Pancreas (tissue), 10 donors: ENCODE measurements around the gene CASS4. TPM values are rescaled to one million over a fixed set of nuclear protein-coding genes. Genes with fewer than 3 reads are reported as not detected.

ENCODE experiments used
- ATAC-seq, 4 donors: fragments of 200-7000 bp; cut with Tn5 transposase; one replicate each; pipeline versions ENCODE4 v1.8.0 to v1.9.1; 2020; ENCODE audit warnings: mild to moderate bottlenecking in 4 of 4, moderate library complexity in 4 of 4
- DNase-seq, 6 donors: peaks; one replicate each; pipeline ENCODE4 v3.0.0-alpha.2; 2020
- FAIRE-seq: peaks from 2 replicates; lab custom pipeline; 2012; peaks lifted over from hg19 to GRCh38; lab: Jason Lieb, UNC
- H3K27ac ChIP-seq, 4 donors: fragments of 200-600 bp; sonication (generic); 1 replicate in 3 of 4; 2 replicates in 1 of 4; pipeline versions ENCODE4 v1.5.0 to v1.8.0; 2020
- H3K27me3 ChIP-seq, 4 donors: fragments of 200-600 bp; one replicate each; pipeline ENCODE4 v1.8.0; 2021
- H3K36me3 ChIP-seq, 3 donors: fragments of 200-600 bp; sonication (generic) in 1 of 3; one replicate each; pipeline versions ENCODE4 v1.5.0 to v1.8.0; 2020 to 2021
- H3K4me1 ChIP-seq, 3 donors: fragments of 200-600 bp; one replicate each; pipeline ENCODE4 v1.8.0; 2021
- H3K4me3 ChIP-seq, 4 donors: fragments of 200-600 bp; sonication (generic) in 2 of 4; one replicate each; pipeline versions ENCODE4 v1.5.0 to v1.8.0; 2020 to 2021
- H3K9me3 ChIP-seq, 4 donors: fragments of 200-600 bp; one replicate each; pipeline ENCODE4 v1.8.0; 2021
- WGBS, 2 donors: extraction: QIAGEN DNeasy Blood & Tissue Kit; methylation state at CpG; one replicate each; pipeline ENCODE4 v1.1.7; 2013; 5-methylcytosine and 5-hydroxymethylcytosine counted together
- intact Hi-C, 3 donors: fragments of 100-400 bp; cut with DNase I; formaldehyde crosslinking; loops; one replicate each; pipeline versions ENCODE4 v1.11.1 to v1.14.2; 2022
- polyA plus RNA-seq, 2 donors: library from polyadenylated mRNA; stranded (reverse); fragments of 200-250 nt; gene quantifications; one replicate each; pipeline ENCODE4 v1.2.3, GENCODE V29; 2013
- total RNA-seq, 6 donors: library from RNA; stranded (reverse); fragmentation: NEBNext Ultra II Directional in 4 of 6; extraction: Animal tissue kit (Norgen Biotek cat#: 25700) in 4 of 6; gene quantifications; one replicate each; pipeline versions ENCODE4 v1.2.1 to v1.2.4, GENCODE V29; 2021 to 2023
- TF ChIP-seq, protein P1 (sequence below), 4 donors: fragments of 200-600 bp; sonication (generic) in 3 of 4; IDR thresholded peaks; one replicate each; pipeline versions ENCODE4 v1.5.0 to v1.8.0; 2021; ENCODE audit warnings: antibody characterized with exemption in 4 of 4
- donor health status: healthy with polysubstance abuse.
- donor health status: DM: no; HTN: no; CAD: no; lungs with moderate emphysema.
- donor health status: DM: no; HTN: no; CAD: no.
- donor health status: control.
- donor health status: control.
- donor health status: Bipolar disorder and iron deficiency.
- donor health status: DM: yes; HTN: yes; CAD: no.
- donor health status: DM: no; HTN: no; CAD: no.
- donor health status: DM: no; HTN: no; CAD: no.
- donor health status: DM: yes; HTN: yes; CAD: no.

The CASS4 gene
- total and polyA plus RNA-seq, 8 donors: 0.04 to 1.6 (median 0.22) TPM

DNA sequence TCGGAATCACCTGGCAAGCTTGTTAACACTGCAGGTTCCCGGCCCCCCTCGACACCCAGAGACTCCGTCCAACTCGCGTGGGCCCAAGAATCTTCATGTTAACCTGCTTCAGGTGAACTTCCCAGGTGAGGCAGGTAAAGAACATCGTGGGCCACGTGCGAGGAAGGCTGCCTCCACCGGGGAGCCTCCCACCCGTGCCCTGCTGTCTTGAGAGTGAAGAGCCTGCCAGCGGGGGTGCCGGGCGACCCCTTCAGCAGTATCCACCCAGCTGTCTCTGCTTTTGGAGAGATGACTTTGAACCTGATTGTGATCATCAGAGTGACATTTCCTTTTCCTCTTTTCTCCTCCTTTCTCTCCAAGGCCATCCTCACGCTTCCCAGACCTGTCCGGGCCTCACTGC, 33.5 kb downstream of the CASS4 start:
- DNase-seq: no peak
- no peak for FAIRE-seq
- ATAC-seq: no peak
- TF ChIP-seq, protein P1, sequence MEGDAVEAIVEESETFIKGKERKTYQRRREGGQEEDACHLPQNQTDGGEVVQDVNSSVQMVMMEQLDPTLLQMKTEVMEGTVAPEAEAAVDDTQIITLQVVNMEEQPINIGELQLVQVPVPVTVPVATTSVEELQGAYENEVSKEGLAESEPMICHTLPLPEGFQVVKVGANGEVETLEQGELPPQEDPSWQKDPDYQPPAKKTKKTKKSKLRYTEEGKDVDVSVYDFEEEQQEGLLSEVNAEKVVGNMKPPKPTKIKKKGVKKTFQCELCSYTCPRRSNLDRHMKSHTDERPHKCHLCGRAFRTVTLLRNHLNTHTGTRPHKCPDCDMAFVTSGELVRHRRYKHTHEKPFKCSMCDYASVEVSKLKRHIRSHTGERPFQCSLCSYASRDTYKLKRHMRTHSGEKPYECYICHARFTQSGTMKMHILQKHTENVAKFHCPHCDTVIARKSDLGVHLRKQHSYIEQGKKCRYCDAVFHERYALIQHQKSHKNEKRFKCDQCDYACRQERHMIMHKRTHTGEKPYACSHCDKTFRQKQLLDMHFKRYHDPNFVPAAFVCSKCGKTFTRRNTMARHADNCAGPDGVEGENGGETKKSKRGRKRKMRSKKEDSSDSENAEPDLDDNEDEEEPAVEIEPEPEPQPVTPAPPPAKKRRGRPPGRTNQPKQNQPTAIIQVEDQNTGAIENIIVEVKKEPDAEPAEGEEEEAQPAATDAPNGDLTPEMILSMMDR (IDR thresholded peaks at IDR 0.05): no peak
- H3K27me3 ChIP-seq: no peaks in the 10 kb centered on the region
- H3K4me3 ChIP-seq: no peak overlapping the region
- no peaks in the 10 kb centered on the region for H3K4me1 ChIP-seq
- no peaks in the 10 kb centered on the region for H3K9me3 ChIP-seq
- intact Hi-C loops: no loop called here
- H3K36me3 ChIP-seq: no peaks in the 10 kb centered on the region
- 71 to 81% methylated on average over 16 of the region's 16 CpGs for WGBS, 2 donors
- H3K27ac ChIP-seq: no peak overlapping the region

DNA sequence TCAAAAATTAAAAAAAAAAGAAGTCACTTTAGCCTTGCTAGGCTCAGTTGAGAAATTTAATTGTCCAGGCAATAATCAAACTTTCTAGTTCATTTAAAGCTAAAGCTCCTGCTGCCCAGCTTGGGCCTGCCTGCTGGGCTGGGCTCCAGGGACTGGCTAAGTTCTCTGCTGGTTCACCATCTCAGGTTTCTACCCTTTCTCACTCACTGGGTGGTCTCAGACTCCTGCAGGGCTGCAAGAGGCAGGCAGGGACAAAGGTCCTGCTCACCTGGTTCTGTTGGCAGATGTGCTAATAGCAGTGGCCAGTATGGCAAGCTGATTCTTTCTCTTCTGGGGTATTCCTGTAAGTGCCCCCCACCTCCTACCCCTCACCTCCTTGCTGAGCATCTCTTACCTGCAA, 35.2 kb downstream of the CASS4 start:
- no peak overlapping the region for H3K27ac ChIP-seq
- TF ChIP-seq, protein P1 (IDR thresholded peaks at IDR 0.05): no peak

DNA sequence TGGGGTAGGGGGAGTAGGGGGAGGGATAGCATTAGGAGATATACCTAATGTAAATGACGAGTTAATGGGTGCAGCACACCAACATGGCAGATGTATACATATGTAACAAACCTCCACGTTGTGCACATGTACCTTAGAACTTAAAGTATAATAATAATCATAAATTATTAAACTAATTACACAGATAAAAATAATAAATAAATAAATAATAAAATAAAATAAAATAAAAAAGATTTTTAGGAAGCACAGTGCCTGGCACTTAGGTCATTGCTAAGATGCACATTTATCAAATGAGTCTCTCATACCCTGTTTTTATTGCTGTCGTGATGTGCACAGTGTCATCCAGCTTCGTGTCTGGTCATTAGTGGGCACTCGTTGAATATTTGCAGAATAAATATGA, 37.4 kb downstream of the CASS4 start:
- TF ChIP-seq, protein P1 (IDR thresholded peaks at IDR 0.05): no peak
- FAIRE-seq: no peak
- Histone ChIP-seq H3K4me3 (no peak overlapping the region), H3K36me3 (no peaks in the 10 kb centered on the region), H3K9me3 (no peaks in the 10 kb centered on the region), H3K27me3 (no peaks in the 10 kb centered on the region), H3K27ac (no peak overlapping the region), H3K4me1 (no peaks in the 10 kb centered on the region)
- ATAC-seq: no peak
- no peak for DNase-seq
- 57 to 69% methylated on average over 5 of the region's 5 CpGs for WGBS, 2 donors
- intact Hi-C loops: no loop called here

More for the DNA sequence above, 35.2 kb downstream of the CASS4 start:
- no peak for ATAC-seq
- no peak for DNase-seq
- no peak overlapping the region for H3K4me3 ChIP-seq
- H3K27me3 ChIP-seq: no peaks in the 10 kb centered on the region
- no peak for FAIRE-seq
- no peaks in the 10 kb centered on the region for H3K4me1 ChIP-seq
- intact Hi-C loops: no loop called here
- no peaks in the 10 kb centered on the region for H3K9me3 ChIP-seq
- no peaks in the 10 kb centered on the region for H3K36me3 ChIP-seq

DNA sequence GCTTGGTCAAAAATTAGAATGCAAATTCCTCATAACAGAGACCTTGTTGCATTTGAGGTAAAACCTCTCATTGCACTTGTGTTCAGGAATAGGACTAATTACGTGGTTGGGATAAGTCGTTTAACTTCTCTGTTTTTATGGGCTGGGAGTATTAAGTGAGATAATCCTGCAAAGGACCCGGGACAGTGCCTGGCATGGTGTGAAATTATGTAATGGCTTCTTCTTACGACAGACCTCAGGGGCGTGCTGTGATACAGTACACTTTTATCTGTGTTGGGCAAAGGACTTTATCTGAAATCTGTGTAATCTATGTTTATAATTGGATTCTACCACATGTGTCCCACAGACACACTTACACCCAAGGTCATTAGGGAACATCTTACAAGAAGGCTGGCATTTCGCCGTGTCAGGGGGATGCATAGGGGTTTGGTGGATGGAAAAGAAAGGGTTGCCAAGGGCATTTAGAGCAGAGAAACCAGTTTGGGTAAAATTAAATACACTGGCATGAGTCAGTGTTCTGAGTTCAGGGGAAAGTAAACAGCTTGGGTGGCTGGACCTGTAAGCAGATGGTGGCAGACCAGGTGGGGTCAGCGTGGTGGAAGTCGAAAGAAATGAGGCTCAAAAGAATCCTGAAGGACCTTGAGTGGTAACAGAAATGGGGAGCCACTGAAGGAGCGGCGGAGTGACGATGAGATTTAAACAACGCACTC, 39.2 kb downstream of the CASS4 start:
- H3K36me3 ChIP-seq: no peaks in the 10 kb centered on the region
- no peak for DNase-seq
- H3K27me3 ChIP-seq: no peaks in the 10 kb centered on the region
- H3K4me3 ChIP-seq: no peak overlapping the region
- TF ChIP-seq, protein P1 (IDR thresholded peaks at IDR 0.05): no peak
- H3K4me1 ChIP-seq: no peaks in the 10 kb centered on the region
- H3K9me3 ChIP-seq: no peaks in the 10 kb centered on the region
- FAIRE-seq: no peak
- no peak overlapping the region for H3K27ac ChIP-seq
- no peak for ATAC-seq
- intact Hi-C loops: no loop called here
- 63 to 65% methylated on average over 13 of the region's 13 CpGs for WGBS, 2 donors

DNA sequence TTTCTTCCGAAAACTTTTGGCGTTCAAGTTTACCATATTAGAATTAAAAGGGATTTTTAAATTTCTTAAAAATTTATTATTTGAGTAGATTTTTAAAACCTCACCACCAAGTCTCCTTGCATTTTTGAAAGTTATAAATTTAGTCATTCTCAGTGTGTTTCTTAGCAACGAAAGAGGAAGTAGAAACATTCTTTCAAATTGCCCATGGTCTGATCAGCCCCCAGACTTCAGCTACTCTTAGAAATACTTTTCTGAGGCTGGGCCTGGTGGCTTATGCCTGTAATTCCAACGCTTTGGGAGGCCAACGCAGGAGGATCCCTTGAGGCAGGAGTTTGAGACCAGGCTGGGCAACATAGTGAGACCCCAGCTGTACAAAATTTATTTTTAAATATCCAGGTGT, 41.3 kb downstream of the CASS4 start:
- TF ChIP-seq, protein P1 (IDR thresholded peaks at IDR 0.05): no peak
- FAIRE-seq (no peak), ATAC-seq (no peak), DNase-seq (no peak)
- intact Hi-C loops: no loop called here
- WGBS, 2 donors: 60 to 72% methylated on average over 5 of the region's 5 CpGs
- H3K4me1 ChIP-seq: no peaks in the 10 kb centered on the region
- no peaks in the 10 kb centered on the region for H3K27me3 ChIP-seq
- no peaks in the 10 kb centered on the region for H3K36me3 ChIP-seq
- no peak overlapping the region for H3K27ac ChIP-seq
- no peaks in the 10 kb centered on the region for H3K9me3 ChIP-seq
- no peak overlapping the region for H3K4me3 ChIP-seq
